Smooth muscle cell (in vitro differentiated cells): Measurements from ENCODE around the gene TMEM258. TPM values are rescaled to one million over a fixed set of nuclear protein-coding genes. Genes with fewer than 3 reads are reported as not detected.

Experiments
- DNase-seq: peaks from one replicate; lab custom pipeline; 2025; ENCODE audit not compliant: unreplicated experiment; lab: John Stamatoyannopoulos, UW
- H2AFZ ChIP-seq: fragments of 200-600 bp; sonication (generic); 2 replicates; pipeline ENCODE4 v1.6.0; 2016; ENCODE audit warnings: antibody characterized with exemption, low read depth, mild to moderate bottlenecking
- H3F3A ChIP-seq: fragments of 200-600 bp; sonication (generic); 2 replicates; pipeline ENCODE4 v1.6.0; 2017; ENCODE audit warnings: antibody characterized with exemption, low read depth
- H3K27ac ChIP-seq: fragments of 200-600 bp; sonication (generic); 2 replicates; pipeline ENCODE4 v1.5.1; 2016; ENCODE audit warnings: low read depth, mild to moderate bottlenecking
- H3K27me3 ChIP-seq: fragments of 200-600 bp; sonication (generic); 2 replicates; pipeline ENCODE4 v1.6.1; 2016; ENCODE audit warnings: low read depth, mild to moderate bottlenecking
- H3K36me3 ChIP-seq: fragments of 200-600 bp; sonication (generic); 2 replicates; pipeline ENCODE4 v1.5.1; 2016; ENCODE audit warnings: low read depth
- H3K4me1 ChIP-seq: fragments of 200-600 bp; sonication (generic); 2 replicates; pipeline ENCODE4 v1.5.1; 2016; ENCODE audit warnings: low read depth
- H3K4me2 ChIP-seq: fragments of 200-600 bp; sonication (generic); 2 replicates; pipeline ENCODE4 v1.6.0; 2016; ENCODE audit warnings: mild to moderate bottlenecking
- H3K4me3 ChIP-seq: fragments of 200-600 bp; sonication (generic); 2 replicates; pipeline ENCODE4 v1.5.1; 2016; ENCODE audit warnings: mild to moderate bottlenecking
- H3K79me2 ChIP-seq: fragments of 200-600 bp; sonication (generic); 2 replicates; pipeline ENCODE4 v1.6.0; 2016; ENCODE audit warnings: low read depth, mild to moderate bottlenecking
- H3K9ac ChIP-seq: fragments of 200-600 bp; sonication (generic); 2 replicates; pipeline ENCODE4 v1.6.0; 2016; ENCODE audit warnings: low read depth
- H3K9me3 ChIP-seq: fragments of 200-600 bp; sonication (generic); replicated peaks from 2 replicates; pipeline ENCODE4 v1.5.1; 2016; ENCODE audit warnings: low read depth
- H4K20me1 ChIP-seq: fragments of 200-600 bp; sonication (generic); 2 replicates; pipeline ENCODE4 v1.6.0; 2016; ENCODE audit warnings: low read depth
- WGBS: methylation state at CpG from one replicate; pipeline ENCODE4 v1.1.7; 2016; ENCODE audit warnings: low lambda C conversion rate; 5-methylcytosine and 5-hydroxymethylcytosine counted together
- polyA plus RNA-seq: library from polyadenylated mRNA; unstranded; fragments of >200 nt; fragmentation: Nextera tagmentation; extraction: Ambion mirVana; gene quantifications from 2 replicates; pipeline ENCODE4 v1.2.1, GENCODE V29; 2016
- total RNA-seq: library from RNA; depleted of rRNA; stranded (reverse); fragments of >200 nt; gene quantifications from 2 replicates; pipeline ENCODE4 v1.2.3, GENCODE V29; 2014
- TF ChIP-seq, protein P1 (sequence below): fragments of 200-600 bp; sonication (generic); IDR thresholded peaks from 2 replicates; pipeline ENCODE4 v1.5.1; 2017; ENCODE audit warnings: borderline replicate concordance, mild to moderate bottlenecking, antibody characterized with exemption; ENCODE audit not compliant: insufficient read depth, poor library complexity, severe bottlenecking

Gene TMEM258
- total and polyA plus RNA-seq, 2 experiments from 2014 or later = 118 to 300 TPM

DNA sequence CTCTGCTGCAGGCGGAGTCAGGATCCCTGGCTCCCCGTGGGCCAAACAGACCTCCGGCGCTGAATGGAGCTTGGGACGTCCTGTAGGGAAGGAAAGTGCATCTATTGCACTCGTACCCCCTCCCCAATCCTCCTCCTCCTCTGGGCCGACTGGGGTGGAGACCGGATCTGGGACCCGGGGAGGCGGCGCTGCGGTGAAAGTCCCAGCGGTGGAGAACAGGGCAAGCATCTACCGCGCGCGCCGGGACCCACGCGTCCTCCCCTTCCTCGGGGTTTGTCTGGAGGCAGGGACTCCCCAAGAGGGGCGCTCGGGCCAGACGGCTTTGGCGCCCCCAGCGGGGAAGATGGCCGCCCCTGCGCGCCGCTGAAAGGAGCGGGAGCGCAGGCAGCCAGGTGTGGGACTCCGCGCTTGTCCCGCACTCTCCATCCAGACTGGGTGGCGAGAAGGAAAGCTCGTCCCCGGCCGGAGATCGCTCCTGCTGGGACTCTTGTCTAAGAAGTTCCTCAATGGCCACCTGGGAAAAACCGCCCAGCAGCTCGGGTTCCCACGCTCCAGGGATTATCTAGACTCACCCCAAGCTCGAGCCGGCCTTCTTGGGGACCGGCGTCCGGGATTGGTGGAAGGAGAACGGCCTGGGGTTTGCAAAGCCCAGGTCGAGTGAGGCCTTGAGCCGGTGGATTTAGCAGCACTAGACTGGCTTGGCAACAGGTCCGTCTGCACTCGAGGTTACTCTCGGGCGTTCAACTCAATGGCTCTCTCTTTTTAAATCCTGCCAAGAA is 36.4 kb upstream of the TMEM258 start:
- H3K9me3 ChIP-seq = no peaks in the 10 kb centered on the region
- peaks cover 25% of the 10 kb centered on the region for H3F3A ChIP-seq
- no peaks in the 10 kb centered on the region for H3K27me3 ChIP-seq
- H3K4me1 ChIP-seq = peaks cover 28% of the 10 kb centered on the region
- TF ChIP-seq, protein P1, sequence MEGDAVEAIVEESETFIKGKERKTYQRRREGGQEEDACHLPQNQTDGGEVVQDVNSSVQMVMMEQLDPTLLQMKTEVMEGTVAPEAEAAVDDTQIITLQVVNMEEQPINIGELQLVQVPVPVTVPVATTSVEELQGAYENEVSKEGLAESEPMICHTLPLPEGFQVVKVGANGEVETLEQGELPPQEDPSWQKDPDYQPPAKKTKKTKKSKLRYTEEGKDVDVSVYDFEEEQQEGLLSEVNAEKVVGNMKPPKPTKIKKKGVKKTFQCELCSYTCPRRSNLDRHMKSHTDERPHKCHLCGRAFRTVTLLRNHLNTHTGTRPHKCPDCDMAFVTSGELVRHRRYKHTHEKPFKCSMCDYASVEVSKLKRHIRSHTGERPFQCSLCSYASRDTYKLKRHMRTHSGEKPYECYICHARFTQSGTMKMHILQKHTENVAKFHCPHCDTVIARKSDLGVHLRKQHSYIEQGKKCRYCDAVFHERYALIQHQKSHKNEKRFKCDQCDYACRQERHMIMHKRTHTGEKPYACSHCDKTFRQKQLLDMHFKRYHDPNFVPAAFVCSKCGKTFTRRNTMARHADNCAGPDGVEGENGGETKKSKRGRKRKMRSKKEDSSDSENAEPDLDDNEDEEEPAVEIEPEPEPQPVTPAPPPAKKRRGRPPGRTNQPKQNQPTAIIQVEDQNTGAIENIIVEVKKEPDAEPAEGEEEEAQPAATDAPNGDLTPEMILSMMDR = peak; percentile 43
- H3K36me3 ChIP-seq = no peaks in the 10 kb centered on the region
- H3K4me2 ChIP-seq = peak overlapping the region; percentile 96
- 1% methylated on average over 49 of the region's 55 CpGs for WGBS
- peak overlapping the region; percentile 56 for H3K9ac ChIP-seq
- DNase-seq = no peak
- H4K20me1 ChIP-seq = peaks cover 51% of the 10 kb centered on the region
- H3K4me3 ChIP-seq = peak overlapping the region; percentile 78
- H3K27ac ChIP-seq = peak overlapping the region; percentile 24
- H3K79me2 ChIP-seq = peaks cover 56% of the 10 kb centered on the region
- no peak overlapping the region for H2AFZ ChIP-seq

DNA sequence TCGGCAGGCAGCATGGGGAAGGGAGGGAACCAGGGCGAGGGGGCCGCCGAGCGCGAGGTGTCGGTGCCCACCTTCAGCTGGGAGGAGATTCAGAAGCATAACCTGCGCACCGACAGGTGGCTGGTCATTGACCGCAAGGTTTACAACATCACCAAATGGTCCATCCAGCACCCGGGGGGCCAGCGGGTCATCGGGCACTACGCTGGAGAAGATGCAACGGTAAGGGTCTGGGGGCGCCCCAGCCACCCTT is 35.9 kb upstream of the TMEM258 start:
- peak overlapping the region; percentile 57 for H3K27ac ChIP-seq

GRCh38 chr11:61827571-61828378 is 35.4 kb upstream of the TMEM258 start, which contains the start of gene FADS2:
FADS2 (plus strand) TSS chr11:61828300; CDS start chr11:61828391, 91 bp downstream.
- Histone ChIP-seq H3K27me3 (no peaks in the 10 kb centered on the region), H3K79me2 (peaks cover 49% of the 10 kb centered on the region), H3K9me3 (no peaks in the 10 kb centered on the region), H4K20me1 (peaks cover 40% of the 10 kb centered on the region), H2AFZ (peak within 1 kb of the TSS; percentile 50), H3K4me1 (peaks cover 27% of the 10 kb centered on the region), H3K4me2 (peak within 1 kb of the TSS; percentile 96), H3K36me3 (no peaks in the 10 kb centered on the region), H3K4me3 (peak within 1 kb of the TSS; percentile 78), H3K27ac (peak within 1 kb of the TSS; percentile 57), H3F3A (peaks cover 19% of the 10 kb centered on the region), H3K9ac (peak within 1 kb of the TSS; percentile 56)
- WGBS = 2% methylated on average over 67 of the region's 83 CpGs
- peak; percentile 88 for DNase-seq
- TF ChIP-seq, protein P1 = no peak

More for the DNA sequence above, 35.9 kb upstream of the TMEM258 start:
- H3K4me2 ChIP-seq = peak overlapping the region; percentile 96
- TF ChIP-seq, protein P1 = no peak
- H3K9ac ChIP-seq = peak overlapping the region; percentile 56
- DNase-seq = no peak
- no peaks in the 10 kb centered on the region for H3K27me3 ChIP-seq
- no peaks in the 10 kb centered on the region for H3K9me3 ChIP-seq
- no peaks in the 10 kb centered on the region for H3K36me3 ChIP-seq
- peaks cover 45% of the 10 kb centered on the region for H4K20me1 ChIP-seq
- peaks cover 27% of the 10 kb centered on the region for H3K4me1 ChIP-seq
- H2AFZ ChIP-seq = peak overlapping the region; percentile 50
- peaks cover 20% of the 10 kb centered on the region for H3F3A ChIP-seq
- peak overlapping the region; percentile 78 for H3K4me3 ChIP-seq
- peaks cover 52% of the 10 kb centered on the region for H3K79me2 ChIP-seq
- WGBS = 1% methylated on average over 15 of the region's 16 CpGs
